T-helper 9 cell (primary cell): Measurements from ENCODE around the gene OSBPL3.

Experiments
- DNase-seq: peaks from one replicate; pipeline ENCODE4 v3.0.0-alpha.2; 2020

The OSBPL3 gene

GRCh38 chr7:24786306-24786705, 193.7 kb downstream of the OSBPL3 start:
- no peak for DNase-seq

- DNase-seq = no peak
These were observed 195.7 kb downstream of the OSBPL3 start for GRCh38 chr7:24784277-24784676.

GRCh38 chr7:24783698-24784097, 196.3 kb downstream of the OSBPL3 start:
- no peak for DNase-seq

GRCh38 chr7:24781106-24781505, 198.9 kb downstream of the OSBPL3 start:
- DNase-seq = no peak

GRCh38 chr7:24779283-24779655, 200.7 kb downstream of the OSBPL3 start:
- DNase-seq = no peak

GRCh38 chr7:24778543-24779282, 201.3 kb downstream of the OSBPL3 start:
- DNase-seq = no peak

GRCh38 chr7:24777806-24778205, 202.2 kb downstream of the OSBPL3 start:
- DNase-seq = no peak

- no peak for DNase-seq
These were observed 206.3 kb downstream of the OSBPL3 start for GRCh38 chr7:24773646-24774045.

- no peak for DNase-seq
These were observed 210.1 kb downstream of the OSBPL3 start for GRCh38 chr7:24769851-24770250.

GRCh38 chr7:24769014-24769830, 210.8 kb downstream of the OSBPL3 start:
- DNase-seq = no peak

- DNase-seq = no peak
These were observed 212.0 kb downstream of the OSBPL3 start for GRCh38 chr7:24767878-24768569.

- no peak for DNase-seq
These were observed 214.8 kb downstream of the OSBPL3 start for GRCh38 chr7:24764972-24765744.

- no peak for DNase-seq
These were observed 216.0 kb downstream of the OSBPL3 start for GRCh38 chr7:24764011-24764410.

- no peak for DNase-seq
These were observed 216.6 kb downstream of the OSBPL3 start for GRCh38 chr7:24763303-24763901.

- no peak for DNase-seq
These were observed 217.2 kb downstream of the OSBPL3 start for GRCh38 chr7:24762771-24763170.

GRCh38 chr7:24760968-24761367, 219.0 kb downstream of the OSBPL3 start:
- DNase-seq = no peak

GRCh38 chr7:24757353-24758275, 222.4 kb downstream of the OSBPL3 start, which contains the start of gene GSDME:
Gene GSDME (minus strand): TSS chr7:24757464. CDS start chr7:24749774, 7,690 bp downstream.
- peak; percentile 3 for DNase-seq

GRCh38 chr7:24756545-24757352, 223.2 kb downstream of the OSBPL3 start:
- DNase-seq = no peak

GRCh38 chr7:24755541-24756407, 224.2 kb downstream of the OSBPL3 start:
- DNase-seq = no peak
